Suprapubic skin (tissue), 4 donors: Measurements from ENCODE around the gene FAM241B. TPM values are rescaled to one million over a fixed set of nuclear protein-coding genes. Genes with fewer than 3 reads are reported as not detected.

Experiments used
- DNase-seq, 2 donors: peaks; one replicate each; pipeline ENCODE4 v3.0.0-alpha.2; 2019; ENCODE audit warnings: low spot score in 2 of 2
- H3K27ac ChIP-seq: fragments of 200-600 bp; sonication (generic); one replicate; pipeline ENCODE4 v1.5.1; 2019
- H3K27me3 ChIP-seq: fragments of 200-600 bp; sonication (generic); one replicate; pipeline ENCODE4 v1.5.1; 2019
- H3K36me3 ChIP-seq: fragments of 200-600 bp; sonication (generic); one replicate; pipeline ENCODE4 v1.5.1; 2019
- H3K4me1 ChIP-seq: fragments of 200-600 bp; sonication (generic); one replicate; pipeline ENCODE4 v1.5.1; 2019
- H3K4me3 ChIP-seq: fragments of 200-600 bp; sonication (generic); one replicate; pipeline ENCODE4 v1.5.1; 2019; ENCODE audit warnings: mild to moderate bottlenecking
- H3K9me3 ChIP-seq: fragments of 200-600 bp; sonication (generic); one replicate; pipeline ENCODE4 v1.5.1; 2019
- CTCF ChIP-seq, 2 donors: fragments of 200-600 bp in 1 of 2; fragments of 450-650 bp in 1 of 2; sonication (generic) in 1 of 2; IDR thresholded peaks; one replicate each; pipeline ENCODE4 v1.5.1; 2016 to 2019; ENCODE audit warnings: antibody characterized with exemption in 2 of 2, mild to moderate bottlenecking in 1 of 2, moderate library complexity in 1 of 2
- EP300 ChIP-seq: sonication (generic); formaldehyde crosslinking; IDR thresholded peaks from one replicate; pipeline ENCODE4 v1.6.1; 2017; ENCODE audit warnings: antibody characterized with exemption
- POLR2A ChIP-seq, 2 donors: fragments of 450-650 bp; IDR thresholded peaks; one replicate each; pipeline ENCODE4 v1.6.1; 2017; ENCODE audit warnings: antibody characterized with exemption in 2 of 2, mild to moderate bottlenecking in 2 of 2, moderate library complexity in 2 of 2
- POLR2AphosphoS5 ChIP-seq, 3 donors: sonication (generic); formaldehyde crosslinking; IDR thresholded peaks; one replicate each; pipeline ENCODE4 v1.6.1; 2017; ENCODE audit warnings: antibody characterized with exemption in 3 of 3
- WGBS: methylation state at CpG from one replicate; pipeline ENCODE4 v1.1.5; 2018; 5-methylcytosine and 5-hydroxymethylcytosine counted together
- total RNA-seq, 4 donors: library from RNA; depleted of rRNA; stranded (reverse); fragments of >200 nt; gene quantifications; one replicate each; pipeline ENCODE4 v1.1.0, GENCODE V29; 2016

The FAM241B gene
- total RNA-seq, 4 donors from 2014 or later, result 0.49 to 4.3 (median 2.5) TPM

- Histone ChIP-seq H3K9me3 (no peaks in the 10 kb centered on the region), H3K27ac (no peak overlapping the region), H3K4me1 (no peaks in the 10 kb centered on the region), H3K4me3 (no peak overlapping the region), H3K36me3 (no peaks in the 10 kb centered on the region), H3K27me3 (peaks cover 23% of the 10 kb centered on the region)
- DNase-seq, result no peak
- WGBS, result 52% methylated on average over 4 of the region's 4 CpGs
- no peak for TF ChIP-seq POLR2AphosphoS5 (IDR thresholded peaks at IDR 0.05)
- no peak for TF ChIP-seq CTCF (IDR thresholded peaks at IDR 0.05)
- TF ChIP-seq POLR2A (IDR thresholded peaks at IDR 0.05), result no peak
- TF ChIP-seq EP300, result no peak
Observed at GRCh38 chr10:69661414-69662172, 31.5 kb downstream of the FAM241B start.

- no peak for TF ChIP-seq EP300
- TF ChIP-seq POLR2A (IDR thresholded peaks at IDR 0.05), result no peak
- no peak for TF ChIP-seq POLR2AphosphoS5 (IDR thresholded peaks at IDR 0.05)
- TF ChIP-seq CTCF (IDR thresholded peaks at IDR 0.05), result no peak
- peaks cover 18% of the 10 kb centered on the region for H3K27me3 ChIP-seq
- no peak overlapping the region for H3K4me3 ChIP-seq
- DNase-seq, result no peak
- H3K4me1 ChIP-seq, result no peaks in the 10 kb centered on the region
- WGBS, result 49% methylated on average over 10 of the region's 11 CpGs
- H3K9me3 ChIP-seq, result no peaks in the 10 kb centered on the region
- no peak overlapping the region for H3K27ac ChIP-seq
- no peaks in the 10 kb centered on the region for H3K36me3 ChIP-seq
Observed at GRCh38 chr10:69662173-69662877, 32.3 kb downstream of the FAM241B start.

- Histone ChIP-seq H3K27ac (no peak overlapping the region), H3K4me3 (no peak overlapping the region), H3K4me1 (no peaks in the 10 kb centered on the region), H3K36me3 (no peaks in the 10 kb centered on the region), H3K27me3 (peaks cover 18% of the 10 kb centered on the region), H3K9me3 (no peaks in the 10 kb centered on the region)
- WGBS, result 83% methylated on average over 6 of the region's 7 CpGs
- no peak for TF ChIP-seq POLR2A (IDR thresholded peaks at IDR 0.05)
- no peak for TF ChIP-seq CTCF (IDR thresholded peaks at IDR 0.05)
- no peak for TF ChIP-seq POLR2AphosphoS5 (IDR thresholded peaks at IDR 0.05)
- no peak for TF ChIP-seq EP300
- DNase-seq, result no peak
Observed at GRCh38 chr10:69662901-69663300, 32.9 kb downstream of the FAM241B start.

GRCh38 chr10:69663369-69663947 is 33.4 kb downstream of the FAM241B start:
- no peaks in the 10 kb centered on the region for H3K9me3 ChIP-seq
- peaks cover 18% of the 10 kb centered on the region for H3K27me3 ChIP-seq
- H3K27ac ChIP-seq, result no peak overlapping the region
- 77% methylated on average over 6 of the region's 9 CpGs for WGBS
- H3K4me1 ChIP-seq, result no peaks in the 10 kb centered on the region
- DNase-seq, result no peak
- no peak overlapping the region for H3K4me3 ChIP-seq
- H3K36me3 ChIP-seq, result no peaks in the 10 kb centered on the region
- TF ChIP-seq POLR2A (IDR thresholded peaks at IDR 0.05) (no peak), POLR2AphosphoS5 (IDR thresholded peaks at IDR 0.05) (no peak), CTCF (IDR thresholded peaks at IDR 0.05) (no peak), EP300 (no peak)
